Testis (tissue), 2 donors: ENCODE measurements around the gene ANKFY1.

Experiments used
- CTCF ChIP-seq, 3 experiments: fragments of 450-650 bp in 2 of 3; fragments of 200-600 bp in 1 of 3; sonication (generic) in 1 of 3; IDR thresholded peaks; one replicate each; pipeline ENCODE4 v1.5.1; 2016 to 2019; ENCODE audit warnings: antibody characterized with exemption in 3 of 3, mild to moderate bottlenecking in 2 of 3, moderate library complexity in 1 of 3
- POLR2A ChIP-seq: fragments of 450-650 bp; IDR thresholded peaks from one replicate; pipeline ENCODE4 v1.6.1; 2017; ENCODE audit warnings: antibody characterized with exemption, mild to moderate bottlenecking, moderate library complexity

- no peak for TF ChIP-seq CTCF (IDR thresholded peaks at IDR 0.05)
- no peak for TF ChIP-seq POLR2A
Observed at GRCh38 chr17:4177806-4178205, 86.0 kb downstream of the ANKFY1 start.
